ENCODE results near the gene CCL5. TPM values are rescaled to one million over a fixed set of nuclear protein-coding genes. Genes with fewer than 3 reads are reported as not detected.
A peak's percentile ranks its signal among the peaks of the same experiment; 100 is the strongest.

CCL5 gene
- total and polyA plus RNA-seq, 2 experiments from 2014 or later = not detected

DNA sequence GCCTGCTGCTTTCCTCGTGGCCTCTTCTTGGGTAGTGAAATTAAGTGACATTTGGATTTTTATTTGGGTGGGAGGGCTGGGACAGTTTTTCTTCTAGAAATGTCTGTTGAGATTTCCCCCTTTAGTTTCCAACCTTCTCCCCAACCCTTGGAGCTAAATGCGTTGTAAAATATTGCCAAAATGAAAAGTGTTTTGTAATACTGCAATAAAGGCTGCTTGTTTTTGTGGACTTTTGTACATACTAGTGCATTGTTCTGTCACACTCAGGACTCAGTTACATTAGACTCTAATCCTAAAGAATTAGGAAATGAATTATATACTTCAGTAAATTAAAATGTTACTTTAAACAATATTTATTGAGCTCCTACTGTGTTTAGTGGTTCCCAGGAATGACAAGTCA is 33.2 kb downstream of the CCL5 start:
- 6 to 12% methylated on average over 2 of the region's 2 CpGs for WGBS, 2 experiments (ENCODE audit: low coverage in 1 of 2, low lambda C conversion rate in 2 of 2, missing lambda C conversion rate in 2 of 2)
- Histone ChIP-seq H4K20me1 (ENCODE audit: insufficient read depth) (no peaks in the 10 kb centered on the region; the same call in 1 of the 2 replicates), H3K79me2 (ENCODE audit: insufficient read depth) (peaks cover 19% of the 10 kb centered on the region; the same call in 1 of the 2 replicates), H3K9me3 (ENCODE audit: low read depth) (no peaks in the 10 kb centered on the region), H3K4me1 (ENCODE audit: insufficient read depth) (peaks cover 7% of the 10 kb centered on the region; the same call in 1 of the 2 replicates), H3K36me3 (ENCODE audit: low read depth) (peaks cover 60% of the 10 kb centered on the region), H3K27me3 (replicated peaks; ENCODE audit: insufficient read depth) (no peaks in the 10 kb centered on the region), H3K4me2 (ENCODE audit: unreplicated experiment) (no peak overlapping the region), H3K27ac (no peak overlapping the region), H3K9ac (no peak overlapping the region), H2AFZ (no peak overlapping the region), H3K4me3 (no peak overlapping the region), H3K9me2 (ENCODE audit: insufficient read depth) (no peaks in the 10 kb centered on the region), H3F3A (ENCODE audit: insufficient read depth) (peaks cover 18% of the 10 kb centered on the region)
- no peak for TF ChIP-seq EZH2 (IDR thresholded peaks at IDR 0.05; ENCODE audit: insufficient read depth, poor library complexity, severe bottlenecking)
- no peak for TF ChIP-seq EZH2phosphoT487 (IDR thresholded peaks at IDR 0.05; ENCODE audit: insufficient read depth, low read depth)
- in situ Hi-C loops (cut with MboI) = loop anchor here (25.0 kb wide), 1 partner anchor 665 kb away; no protein-coding TSS in a partner anchor
- no peak for DNase-seq

DNA sequence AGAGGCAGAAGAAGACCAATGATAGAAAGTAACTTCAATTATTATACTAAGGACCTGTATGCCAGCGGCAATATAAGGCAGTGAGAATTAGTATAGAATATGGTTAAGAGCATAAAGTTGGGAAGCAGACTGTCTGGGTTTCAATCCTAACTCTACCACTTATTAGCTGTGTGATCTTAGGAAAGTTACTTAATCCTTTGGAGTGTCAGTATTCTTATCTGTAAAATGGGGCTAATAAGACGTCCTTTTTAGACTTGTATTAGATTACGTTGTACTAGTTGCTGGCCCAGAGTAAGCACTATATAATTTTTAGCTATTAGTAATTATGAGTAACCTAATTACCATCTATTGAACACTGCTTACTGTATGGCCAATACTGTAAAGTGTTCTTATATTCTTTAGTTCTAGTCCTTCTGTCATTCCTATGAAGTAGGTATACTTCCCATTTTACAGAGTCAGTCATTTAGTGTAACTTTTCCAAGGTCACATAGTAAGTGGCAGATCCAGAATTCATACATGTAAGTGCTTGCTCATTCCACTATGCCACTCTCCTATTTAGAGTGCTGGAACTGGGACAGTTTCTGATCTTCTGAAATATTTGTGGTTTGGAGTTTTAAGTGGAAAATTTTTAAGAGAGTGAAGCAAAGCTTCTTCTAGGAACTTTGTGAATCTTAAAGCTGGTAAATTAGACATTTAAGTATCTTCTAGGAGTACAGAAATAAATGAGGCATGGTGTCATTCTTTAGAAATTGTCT is 33.9 kb downstream of the CCL5 start:
- in situ Hi-C loops (cut with MboI) = loop anchor here (25.0 kb wide), 1 partner anchor 666 kb away; no protein-coding TSS in a partner anchor
- H3K9ac ChIP-seq = no peak overlapping the region
- peak; percentile 60 for DNase-seq
- peaks cover 18% of the 10 kb centered on the region for H3F3A ChIP-seq (ENCODE audit: insufficient read depth)
- H3K79me2 ChIP-seq (ENCODE audit: insufficient read depth) = peaks cover 27% of the 10 kb centered on the region; the same call in 1 of the 2 replicates
- peaks cover 7% of the 10 kb centered on the region; the same call in 1 of the 2 replicates for H3K4me1 ChIP-seq (ENCODE audit: insufficient read depth)
- WGBS, 2 experiments (ENCODE audit: low coverage in 1 of 2, low lambda C conversion rate in 2 of 2, missing lambda C conversion rate in 2 of 2) = 91 to 94% methylated on average over 3 of the region's 3 CpGs
- H3K27me3 ChIP-seq (replicated peaks; ENCODE audit: insufficient read depth) = no peaks in the 10 kb centered on the region
- H3K9me2 ChIP-seq (ENCODE audit: insufficient read depth) = no peaks in the 10 kb centered on the region
- no peak overlapping the region for H3K4me3 ChIP-seq
- no peak overlapping the region for H3K4me2 ChIP-seq (ENCODE audit: unreplicated experiment)
- no peak overlapping the region for H3K27ac ChIP-seq
- TF ChIP-seq EZH2 (IDR thresholded peaks at IDR 0.05; ENCODE audit: insufficient read depth, poor library complexity, severe bottlenecking) (no peak), EZH2phosphoT487 (IDR thresholded peaks at IDR 0.05; ENCODE audit: insufficient read depth, low read depth) (no peak)
- no peak overlapping the region for H2AFZ ChIP-seq
- H4K20me1 ChIP-seq (ENCODE audit: insufficient read depth) = no peaks in the 10 kb centered on the region; the same call in 1 of the 2 replicates
- no peaks in the 10 kb centered on the region for H3K9me3 ChIP-seq (ENCODE audit: low read depth)
- peaks cover 60% of the 10 kb centered on the region for H3K36me3 ChIP-seq (ENCODE audit: low read depth)

DNA sequence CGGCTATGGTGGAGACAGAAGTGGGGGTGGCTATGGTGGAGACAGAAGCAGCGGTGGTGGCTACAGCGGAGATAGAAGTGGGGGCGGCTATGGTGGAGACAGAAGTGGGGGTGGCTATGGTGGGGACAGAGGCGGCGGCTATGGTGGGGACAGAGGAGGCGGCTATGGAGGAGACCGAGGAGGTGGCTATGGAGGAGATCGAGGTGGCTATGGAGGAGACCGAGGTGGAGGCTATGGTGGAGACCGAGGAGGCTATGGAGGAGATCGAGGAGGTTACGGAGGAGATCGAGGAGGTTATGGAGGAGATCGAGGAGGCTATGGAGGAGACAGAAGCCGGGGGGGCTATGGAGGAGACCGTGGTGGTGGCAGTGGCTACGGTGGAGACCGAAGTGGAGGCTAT is 35.6 kb downstream of the CCL5 start:
- Histone ChIP-seq H3K27me3 (replicated peaks; ENCODE audit: insufficient read depth) (no peaks in the 10 kb centered on the region), H3K9me2 (ENCODE audit: insufficient read depth) (no peaks in the 10 kb centered on the region), H3K27ac (no peak overlapping the region), H3K4me3 (no peak overlapping the region), H3K36me3 (ENCODE audit: low read depth) (peaks cover 72% of the 10 kb centered on the region), H3K4me2 (ENCODE audit: unreplicated experiment) (no peak overlapping the region), H2AFZ (no peak overlapping the region), H3K4me1 (ENCODE audit: insufficient read depth) (peaks cover 7% of the 10 kb centered on the region; the same call in 1 of the 2 replicates), H3K9ac (no peak overlapping the region), H3K79me2 (ENCODE audit: insufficient read depth) (peaks cover 28% of the 10 kb centered on the region; the same call in 1 of the 2 replicates), H3K9me3 (ENCODE audit: low read depth) (no peaks in the 10 kb centered on the region), H4K20me1 (ENCODE audit: insufficient read depth) (no peaks in the 10 kb centered on the region), H3F3A (ENCODE audit: insufficient read depth) (peaks cover 22% of the 10 kb centered on the region)
- DNase-seq = no peak
- no peak for TF ChIP-seq EZH2phosphoT487 (IDR thresholded peaks at IDR 0.05; ENCODE audit: insufficient read depth, low read depth)
- TF ChIP-seq EZH2 (IDR thresholded peaks at IDR 0.05; ENCODE audit: insufficient read depth, poor library complexity, severe bottlenecking) = no peak
- WGBS, 2 experiments (ENCODE audit: low coverage in 1 of 2, low lambda C conversion rate in 2 of 2, missing lambda C conversion rate in 2 of 2) = 98 to 100% methylated on average over 5 to 19 of the region's 19 CpGs
- in situ Hi-C loops (cut with MboI) = loop anchor here (25.0 kb wide), 1 partner anchor 668 kb away; no protein-coding TSS in a partner anchor

DNA sequence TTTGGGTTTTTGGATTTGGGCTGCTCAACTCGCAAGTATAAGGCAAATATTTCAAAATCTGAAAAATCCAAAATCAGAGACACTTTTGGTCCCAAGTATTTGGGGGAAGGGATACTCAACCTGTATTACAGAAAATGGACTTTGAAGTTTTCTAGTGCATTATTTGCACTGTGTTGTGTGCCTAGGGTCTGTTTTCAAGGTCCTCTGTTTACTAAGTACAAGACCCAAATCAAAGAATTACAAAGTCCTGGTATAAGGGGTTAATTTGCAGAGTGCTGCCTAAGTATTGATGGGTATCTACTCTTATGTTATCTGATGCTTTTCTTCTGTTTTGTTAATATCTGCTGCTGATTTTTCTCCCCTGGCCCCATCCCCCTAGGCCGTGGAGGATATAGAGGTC is 36.5 kb downstream of the CCL5 start:
- Histone ChIP-seq H3K9ac (no peak overlapping the region), H3K9me2 (ENCODE audit: insufficient read depth) (no peaks in the 10 kb centered on the region), H3K27ac (no peak overlapping the region), H2AFZ (no peak overlapping the region), H3K36me3 (ENCODE audit: low read depth) (peaks cover 72% of the 10 kb centered on the region), H3K9me3 (ENCODE audit: low read depth) (no peaks in the 10 kb centered on the region), H3K4me2 (ENCODE audit: unreplicated experiment) (no peak overlapping the region), H3K79me2 (ENCODE audit: insufficient read depth) (peaks cover 23% of the 10 kb centered on the region; the same call in 1 of the 2 replicates), H3K27me3 (replicated peaks; ENCODE audit: insufficient read depth) (no peaks in the 10 kb centered on the region), H3F3A (ENCODE audit: insufficient read depth) (peaks cover 15% of the 10 kb centered on the region), H4K20me1 (ENCODE audit: insufficient read depth) (no peaks in the 10 kb centered on the region), H3K4me3 (no peak overlapping the region), H3K4me1 (ENCODE audit: insufficient read depth) (peaks cover 7% of the 10 kb centered on the region; the same call in 1 of the 2 replicates)
- TF ChIP-seq EZH2phosphoT487 (IDR thresholded peaks at IDR 0.05; ENCODE audit: insufficient read depth, low read depth) = no peak
- TF ChIP-seq EZH2 (IDR thresholded peaks at IDR 0.05; ENCODE audit: insufficient read depth, poor library complexity, severe bottlenecking) = no peak
- in situ Hi-C loops (cut with MboI) = loop anchor here (25.0 kb wide), 1 partner anchor 669 kb away; no protein-coding TSS in a partner anchor
- DNase-seq = no peak
- 99 to 100% methylated on average over 2 of the region's 2 CpGs for WGBS, 2 experiments (ENCODE audit: low coverage in 1 of 2, low lambda C conversion rate in 2 of 2, missing lambda C conversion rate in 2 of 2)

Measured in GM23248 (cell line).